Endothelial cell of umbilical vein (primary cell): ENCODE data around the gene KIFAP3.

Experiments
- MAX ChIP-seq: IDR thresholded peaks from 2 replicates; pipeline ENCODE4 v1.6.1; 2011; ENCODE audit not compliant: insufficient read depth, insufficient read length
- POLR2A ChIP-seq: IDR thresholded peaks from 2 replicates; pipeline ENCODE4 v1.6.1; 2012; ENCODE audit warnings: low read depth, mild to moderate bottlenecking, control low read depth, low read length

- no peak for TF ChIP-seq MAX
- no peak for TF ChIP-seq POLR2A
Observed at GRCh38 chr1:170032531-170033280, 41.8 kb downstream of the KIFAP3 start.
